G401.6 (cell line): ENCODE data around the gene LOXL1.
A peak's percentile ranks its signal among the peaks of the same experiment; 100 is the strongest.

Source experiments
- FAIRE-seq: peaks from 2 replicates; lab custom pipeline; 2012; peaks lifted over from hg19 to GRCh38; lab: Jason Lieb, UNC

LOXL1 gene

DNA sequence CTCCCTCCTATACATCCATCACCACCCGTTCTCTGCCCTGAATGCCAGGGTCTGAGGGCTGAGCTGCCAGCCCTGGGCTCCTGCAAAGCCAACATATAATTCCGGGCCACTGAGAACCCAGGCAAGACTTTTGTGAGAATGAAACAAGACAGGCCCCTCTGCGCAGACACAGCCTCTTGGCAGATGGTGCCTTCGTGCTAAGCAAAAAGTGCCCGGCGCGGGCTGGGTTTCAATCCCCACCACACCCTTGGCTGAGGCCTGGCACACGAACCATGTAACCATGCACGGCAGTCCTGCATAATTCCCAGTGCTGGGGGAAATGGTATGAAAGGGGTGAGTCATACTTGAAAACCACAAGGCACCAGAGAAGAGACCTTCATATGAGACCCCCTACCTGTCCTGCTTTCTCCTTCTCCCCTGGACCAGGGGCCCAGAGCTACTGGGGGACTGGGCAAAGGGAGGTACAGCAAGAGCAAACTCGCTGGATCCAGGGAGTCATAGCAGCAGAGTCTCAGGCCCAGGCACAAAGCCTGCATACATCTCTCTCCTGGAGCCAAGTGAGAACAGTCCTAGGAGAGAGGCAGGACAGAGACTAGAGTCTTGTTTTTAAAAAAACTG, 26.1 kb upstream of the LOXL1 start:
- no peak for FAIRE-seq

DNA sequence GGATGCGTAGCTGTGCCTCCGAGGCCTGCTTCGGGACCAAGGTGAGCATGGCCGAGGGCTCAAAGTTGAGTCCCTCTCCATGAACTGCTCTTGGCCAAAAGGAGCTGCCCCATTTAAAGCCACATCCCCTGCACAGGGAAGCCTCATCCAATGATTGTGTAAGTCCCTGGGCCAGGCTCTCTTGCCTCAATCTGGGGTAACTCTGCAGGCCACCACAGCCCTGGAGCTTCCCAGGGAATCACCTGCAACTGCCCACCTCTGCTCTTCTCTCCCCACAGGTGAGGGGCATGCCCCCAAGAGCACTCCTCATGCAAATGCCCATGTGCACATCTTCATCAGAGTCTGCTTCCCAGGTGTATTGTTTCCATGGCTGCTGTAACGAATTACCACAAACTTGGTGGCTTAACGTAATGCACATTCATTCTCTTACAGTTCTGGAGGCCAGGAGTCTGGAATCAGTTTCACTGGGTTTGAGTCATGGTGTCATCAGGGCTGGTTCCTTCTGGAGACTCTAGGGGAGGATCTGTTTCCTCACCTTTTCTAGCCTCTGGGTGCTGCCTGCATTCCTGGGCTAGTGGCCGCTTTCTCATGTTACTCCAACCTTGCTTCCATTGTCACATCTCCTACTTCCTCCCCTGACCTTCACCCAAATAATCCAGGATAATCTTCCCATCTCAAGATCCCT, 25.0 kb upstream of the LOXL1 start:
- no peak for FAIRE-seq

DNA sequence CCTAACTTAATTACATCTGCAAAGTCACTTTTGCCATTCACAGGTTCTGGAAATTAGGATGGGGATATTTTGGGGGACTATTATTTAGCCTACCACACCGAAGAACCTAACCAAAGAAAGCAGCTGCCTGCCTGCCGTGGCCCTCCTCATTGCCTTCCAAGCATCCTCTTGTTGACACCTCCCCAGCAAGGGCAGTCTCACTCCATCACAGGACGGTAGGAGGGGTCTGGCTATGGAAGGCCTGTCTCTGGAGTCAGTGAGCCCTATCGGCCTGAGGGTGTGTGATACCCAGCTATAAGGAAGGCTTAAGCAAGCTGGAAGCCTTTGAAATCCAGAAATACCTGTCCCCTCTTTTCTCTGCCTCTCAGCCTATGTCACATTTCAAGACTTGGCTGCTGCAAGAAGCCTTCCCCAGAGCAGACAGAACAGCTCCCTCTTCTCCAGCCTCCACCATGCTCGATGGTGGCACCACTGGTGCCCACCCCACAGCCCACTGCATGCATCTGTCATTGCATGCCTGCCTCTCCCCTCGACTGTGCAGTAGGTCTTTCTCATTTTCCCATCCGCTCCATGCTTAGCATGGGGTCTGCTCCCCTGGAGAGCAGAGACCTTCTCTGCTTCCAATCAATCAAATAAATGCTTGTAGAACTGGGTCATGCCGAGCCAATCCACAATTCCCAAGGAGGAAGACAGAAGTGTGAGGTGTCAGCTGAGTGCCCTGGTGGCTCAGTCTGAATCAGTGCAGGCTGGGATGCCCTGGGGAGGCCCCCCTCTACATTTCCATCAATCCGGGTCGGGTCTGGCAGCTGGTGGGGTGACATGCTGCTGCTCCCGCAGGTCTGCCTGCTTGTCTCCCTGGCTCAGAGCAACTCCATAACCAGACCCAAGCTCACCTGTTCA, 23.9 kb upstream of the LOXL1 start:
- no peak for FAIRE-seq

DNA sequence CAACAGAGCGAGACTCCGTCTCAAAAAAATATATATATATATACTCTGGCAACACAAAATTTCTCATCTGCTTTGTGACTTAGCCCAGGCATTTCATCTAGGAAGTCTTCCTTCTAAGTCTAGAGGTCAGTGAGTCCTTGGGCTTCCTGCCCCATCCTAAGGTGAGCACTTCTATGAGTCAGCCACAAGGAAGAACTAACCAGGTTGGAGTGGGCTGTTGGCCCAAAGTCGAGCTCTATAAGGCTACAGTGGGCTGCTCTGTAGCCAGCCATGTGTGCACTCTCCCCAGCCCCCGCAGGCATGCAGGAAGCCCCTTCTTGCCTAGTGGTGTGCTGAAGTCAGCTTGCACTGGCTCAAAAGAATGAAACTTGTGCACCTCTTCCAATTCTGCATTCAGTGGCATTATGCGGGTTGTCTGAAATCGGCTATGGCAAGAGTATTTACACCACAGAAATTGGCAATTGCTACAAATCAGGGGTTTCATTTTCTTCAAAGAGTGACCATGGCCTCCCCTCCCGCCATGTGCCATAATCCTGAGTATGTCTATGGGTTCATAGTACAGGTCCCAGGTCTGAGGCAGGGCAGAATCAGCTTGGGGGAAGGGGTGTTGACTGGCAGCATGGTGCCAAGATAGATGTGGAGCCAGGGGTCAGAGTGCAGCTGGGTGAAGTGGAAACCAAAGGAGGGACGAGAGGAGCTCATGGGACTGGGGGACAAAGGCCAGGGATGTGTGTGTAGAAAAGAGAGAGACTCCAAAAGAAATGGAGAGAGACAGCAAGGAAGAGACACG, 22.0 kb upstream of the LOXL1 start:
- no peak for FAIRE-seq

DNA sequence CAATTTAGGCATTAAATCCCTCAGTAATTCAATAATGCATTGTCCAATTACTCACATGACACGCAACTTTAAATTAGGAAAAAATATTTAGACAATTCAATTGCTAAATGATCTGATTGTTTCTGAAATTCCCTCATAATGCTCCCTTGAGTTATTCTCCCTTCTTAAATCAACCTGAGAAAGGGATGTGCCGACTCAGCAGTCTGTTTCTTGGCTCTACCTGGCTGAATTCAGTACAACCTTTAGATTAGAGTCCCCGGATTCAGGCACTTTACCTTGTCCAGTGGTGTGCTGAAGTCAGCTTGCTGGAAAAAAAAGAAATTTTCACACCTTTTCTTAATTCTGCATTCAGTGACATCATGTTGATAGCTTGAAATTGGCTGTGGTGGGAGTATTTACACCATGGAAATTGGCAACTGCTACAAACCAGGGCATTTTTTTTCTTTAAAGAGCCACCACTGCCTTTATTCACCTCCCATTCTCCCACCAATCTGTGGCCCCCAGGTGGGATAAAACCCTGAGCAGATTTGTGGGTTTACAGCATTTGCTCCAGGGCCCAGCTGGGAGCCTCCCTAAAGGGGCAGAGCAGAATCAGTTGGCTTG, 20.9 kb upstream of the LOXL1 start:
- no peak for FAIRE-seq

DNA sequence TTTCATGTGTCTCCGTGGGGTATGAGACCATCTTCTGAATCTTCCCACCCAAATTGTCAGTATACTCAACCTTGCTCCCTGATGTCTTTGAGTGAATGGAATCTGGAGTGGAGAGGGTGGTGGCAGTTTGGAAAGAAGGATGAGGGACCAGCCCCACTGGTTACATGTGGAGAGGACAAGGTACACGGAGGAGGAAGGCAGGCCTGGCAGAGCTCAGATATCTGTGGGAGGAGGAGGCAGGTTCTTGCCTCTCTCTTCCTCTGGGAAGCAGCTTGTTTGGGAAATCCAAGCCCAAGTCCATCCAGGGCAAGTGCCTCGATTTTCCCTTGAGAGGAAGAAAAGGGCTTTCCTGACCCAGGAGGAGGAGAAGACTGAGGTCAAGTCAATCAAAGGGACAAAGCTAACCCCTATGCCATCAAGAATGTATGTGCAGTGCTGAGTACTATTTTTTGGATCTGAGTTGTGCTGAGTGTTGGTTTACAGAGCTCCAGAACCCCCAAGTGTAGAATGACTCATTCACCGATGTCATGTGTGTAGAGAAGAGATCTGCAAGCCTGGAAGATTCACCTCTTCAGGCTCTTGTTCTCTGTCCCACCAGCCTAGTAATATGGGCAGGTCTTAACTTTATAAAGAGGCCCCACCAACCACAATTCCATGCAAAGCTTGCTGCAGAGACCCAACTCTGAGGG, 19.8 kb upstream of the LOXL1 start:
- FAIRE-seq: no peak

DNA sequence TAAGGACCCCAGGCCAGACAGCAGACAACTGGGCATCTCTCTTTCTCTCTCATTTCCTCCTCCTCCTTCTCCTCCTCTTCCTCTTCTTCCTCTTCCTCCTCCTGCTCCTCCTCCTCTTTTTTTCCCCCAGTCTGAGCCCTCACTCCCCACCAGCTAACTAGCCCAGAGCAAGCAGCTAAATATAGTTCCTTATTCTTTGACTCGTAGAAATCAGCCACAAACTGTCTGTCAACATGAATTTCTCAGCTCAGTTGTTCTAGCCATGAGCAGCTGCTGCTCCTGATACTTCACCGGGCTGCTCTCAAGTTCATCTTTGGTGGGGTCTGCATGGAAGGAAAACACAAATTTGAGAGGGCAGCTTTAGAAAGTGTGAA, 19.2 kb upstream of the LOXL1 start:
- FAIRE-seq: no peak

DNA sequence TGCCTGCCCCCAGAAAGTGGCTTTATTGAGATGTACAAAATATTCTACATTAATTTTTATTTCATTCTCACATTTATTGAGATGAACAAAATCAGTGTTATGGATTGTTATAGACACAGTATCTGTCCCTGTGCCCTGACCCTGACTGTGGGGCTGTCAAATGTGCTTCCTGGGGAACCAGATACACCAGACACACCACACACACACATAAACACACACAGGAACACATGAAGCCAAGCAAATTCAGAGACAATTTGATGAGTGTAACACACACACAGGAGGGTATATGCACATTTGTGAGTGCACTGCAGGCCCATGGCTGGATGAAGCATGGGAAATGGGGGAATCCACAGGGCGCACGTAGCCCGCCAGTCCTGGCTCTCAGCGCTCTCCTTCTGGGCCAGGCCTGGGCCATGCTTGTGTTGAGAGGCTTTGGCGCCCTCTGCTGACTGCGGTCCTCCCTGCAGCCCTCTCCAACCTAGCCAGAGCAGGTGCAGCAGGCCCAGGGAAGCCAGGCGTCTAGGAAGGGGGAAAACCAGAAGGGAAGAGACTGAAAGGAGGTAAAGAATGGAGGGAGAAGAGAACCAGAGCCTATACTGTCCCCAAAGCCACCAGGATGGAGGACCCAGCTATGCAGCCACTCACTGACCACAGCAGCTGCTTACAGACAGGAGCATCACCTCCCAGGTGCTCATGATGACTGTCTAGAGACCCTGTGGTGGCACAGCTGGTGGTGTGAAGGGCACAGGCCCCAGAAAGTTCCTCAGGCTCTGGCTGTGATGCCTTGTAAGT, 18.0 kb upstream of the LOXL1 start:
- no peak for FAIRE-seq

DNA sequence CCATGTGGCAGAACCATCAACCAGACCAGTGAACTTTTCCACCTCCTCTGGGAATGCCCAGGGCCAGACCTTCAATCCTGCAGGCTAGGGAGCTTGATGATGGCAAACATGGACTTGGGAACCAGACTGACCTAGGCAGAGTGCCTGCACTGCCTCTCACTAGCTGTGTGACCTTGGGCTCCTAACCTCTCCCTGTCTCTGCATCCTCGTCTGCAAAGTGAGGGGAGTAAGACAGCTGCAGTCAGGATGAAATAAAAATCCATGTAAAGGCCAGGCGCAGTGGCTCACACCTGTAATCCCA, 17.5 kb upstream of the LOXL1 start:
- no peak for FAIRE-seq

DNA sequence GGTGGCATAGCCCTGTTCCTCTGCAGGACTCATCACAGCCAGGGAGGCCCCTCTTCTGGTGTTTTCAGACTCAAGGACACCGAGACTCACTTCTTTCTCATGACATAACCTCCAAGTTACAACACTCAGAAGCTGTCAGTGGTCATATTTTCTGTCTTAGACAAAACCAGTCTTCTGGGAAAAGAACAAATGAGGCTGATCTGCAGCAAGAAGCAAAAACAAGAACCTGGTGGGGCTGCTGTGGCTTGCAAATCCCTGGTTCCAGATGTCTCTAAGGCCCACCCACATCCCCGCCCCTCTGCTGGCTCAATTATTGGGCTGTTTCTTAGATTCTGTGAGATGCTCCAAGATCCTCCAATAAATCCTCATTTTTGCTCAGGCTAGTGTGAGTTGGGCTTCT, 16.6 kb upstream of the LOXL1 start:
- no peak for FAIRE-seq

DNA sequence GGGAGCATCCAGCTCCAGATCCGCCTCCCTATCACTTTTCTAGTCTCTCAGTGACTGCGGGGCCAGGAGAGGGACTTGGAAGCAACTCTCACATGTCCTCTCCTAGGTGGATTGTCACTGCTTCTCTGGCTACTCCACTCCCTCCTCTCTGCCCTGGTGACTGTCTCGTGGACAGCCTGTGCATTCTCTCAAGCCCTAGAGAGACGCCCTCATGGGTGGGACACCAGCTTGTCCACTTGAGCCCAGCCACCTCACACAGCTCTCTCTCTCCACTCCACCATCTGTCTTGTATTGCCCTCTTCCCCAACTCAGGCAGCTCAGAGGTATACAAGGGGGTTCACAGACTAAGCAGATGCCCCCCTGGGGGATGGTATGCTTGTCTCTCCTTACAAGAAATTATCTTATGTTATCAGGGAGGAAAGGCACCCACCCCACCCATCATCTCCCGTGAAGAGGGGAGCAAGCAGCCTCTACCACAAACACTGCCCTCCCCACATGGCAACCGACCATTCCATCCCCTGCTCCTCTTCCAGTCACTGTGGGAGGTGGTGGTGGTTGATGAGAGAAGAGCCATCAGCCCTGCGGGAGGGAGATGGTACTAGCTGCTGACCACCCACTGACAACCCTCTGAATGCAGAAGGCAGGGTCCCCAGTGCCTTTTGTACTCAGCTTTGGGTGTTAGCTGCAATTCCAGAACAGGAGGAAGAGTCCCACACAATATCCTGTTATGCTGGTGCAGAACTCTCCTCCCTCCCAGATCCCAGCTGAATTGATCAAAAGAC, 15.5 kb upstream of the LOXL1 start:
- FAIRE-seq: no peak

DNA sequence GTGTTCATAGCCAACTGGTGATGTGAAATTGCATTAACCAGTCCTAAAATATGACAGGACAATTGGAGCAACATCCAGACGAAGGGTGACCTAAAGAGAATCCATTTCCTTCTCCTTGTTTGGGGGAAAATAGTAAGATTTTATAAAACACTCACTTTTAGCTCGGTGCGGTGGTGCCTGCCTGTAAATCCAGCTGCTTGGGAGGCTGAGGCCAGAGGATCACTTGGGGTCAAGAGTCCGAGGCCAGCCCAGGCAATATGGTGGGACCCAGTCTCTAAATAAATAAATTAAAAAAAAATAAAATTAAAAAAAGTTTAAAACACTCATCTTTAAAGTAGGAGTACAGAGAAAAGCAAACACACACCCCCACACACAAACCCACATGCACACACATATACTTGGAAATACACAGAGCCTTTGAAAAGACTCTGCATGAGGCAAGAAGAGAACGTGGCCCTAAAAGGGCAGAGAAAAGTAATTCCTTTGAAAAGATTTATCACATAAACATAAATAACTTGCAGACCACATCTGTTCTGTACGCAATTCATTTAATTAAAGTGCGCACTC, 14.1 kb upstream of the LOXL1 start:
- no peak for FAIRE-seq

DNA sequence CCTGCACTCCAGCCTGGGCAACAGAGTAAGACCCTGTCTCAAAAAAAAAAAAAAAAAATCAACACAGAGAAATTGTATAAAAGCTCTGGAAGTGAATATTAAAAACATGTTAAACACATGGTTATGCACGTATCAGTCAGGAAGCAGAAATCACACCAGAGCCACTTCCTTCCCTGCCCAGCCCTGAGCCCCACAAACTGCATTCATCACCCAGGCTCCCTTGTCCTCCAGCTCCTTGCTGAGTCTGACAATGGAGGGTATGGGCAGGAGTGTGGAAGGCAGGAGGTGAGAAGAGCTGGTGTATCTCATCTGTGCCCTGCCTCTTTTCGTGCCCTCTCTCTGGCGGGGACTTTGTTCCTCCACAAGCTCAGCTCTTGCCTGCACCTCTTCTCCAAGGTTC, 12.1 kb upstream of the LOXL1 start:
- FAIRE-seq: no peak

DNA sequence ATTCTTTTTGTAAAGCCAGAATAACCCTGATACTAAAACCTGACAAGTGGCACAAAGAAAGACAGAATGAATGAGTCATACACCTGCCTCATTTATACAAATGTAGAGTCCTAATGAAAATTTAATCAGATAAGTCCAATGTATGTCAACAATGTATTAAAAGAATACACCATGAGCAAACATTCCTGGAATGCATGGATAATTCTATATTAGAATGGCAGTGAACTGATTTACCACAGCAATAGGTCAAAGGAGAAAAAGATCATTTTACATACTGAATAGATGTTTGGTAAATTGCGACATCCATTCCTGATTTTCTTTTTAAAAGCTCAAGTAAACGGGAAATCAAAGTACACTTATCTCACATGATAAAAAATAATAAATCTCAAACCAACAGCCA, 11.2 kb upstream of the LOXL1 start:
- no peak for FAIRE-seq

DNA sequence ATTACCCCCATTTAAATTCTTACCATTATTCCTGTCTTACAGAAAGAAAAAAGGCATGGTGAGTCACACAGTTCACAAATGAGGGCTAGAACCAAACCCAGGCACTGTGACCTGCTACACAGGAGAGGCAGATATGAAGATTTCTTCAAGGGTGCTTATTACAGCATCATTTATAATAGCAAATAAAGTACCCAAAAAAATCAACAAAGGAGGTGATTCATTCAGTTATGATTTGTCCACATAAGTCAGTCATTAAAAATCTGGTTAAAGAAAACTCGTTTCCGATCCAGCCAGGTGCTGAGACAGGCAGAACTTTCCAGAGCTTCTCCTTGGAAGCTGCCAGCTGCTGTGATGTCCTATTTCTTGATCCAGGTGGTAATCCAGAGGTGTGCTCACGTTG, 7.5 kb upstream of the LOXL1 start:
- FAIRE-seq: no peak

DNA sequence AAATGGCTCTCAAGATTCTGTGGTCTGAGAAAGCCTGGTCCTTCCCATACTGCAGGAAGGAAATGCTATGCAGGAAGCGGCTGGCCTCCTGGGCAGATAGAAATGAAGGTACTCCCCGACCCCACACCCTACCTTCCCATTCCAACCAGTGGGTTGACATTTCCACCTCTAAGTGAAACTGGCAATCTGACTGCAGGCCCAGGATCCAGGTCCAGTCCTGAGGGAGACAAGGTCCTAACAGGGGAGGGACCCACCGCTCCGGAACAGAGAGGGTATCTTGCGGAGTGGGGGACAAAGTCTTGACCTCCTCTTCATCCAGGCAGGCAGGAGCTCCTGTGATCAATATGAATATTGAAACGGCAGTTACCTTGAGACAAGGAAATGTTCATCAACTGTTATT, 6.6 kb upstream of the LOXL1 start:
- FAIRE-seq: no peak

DNA sequence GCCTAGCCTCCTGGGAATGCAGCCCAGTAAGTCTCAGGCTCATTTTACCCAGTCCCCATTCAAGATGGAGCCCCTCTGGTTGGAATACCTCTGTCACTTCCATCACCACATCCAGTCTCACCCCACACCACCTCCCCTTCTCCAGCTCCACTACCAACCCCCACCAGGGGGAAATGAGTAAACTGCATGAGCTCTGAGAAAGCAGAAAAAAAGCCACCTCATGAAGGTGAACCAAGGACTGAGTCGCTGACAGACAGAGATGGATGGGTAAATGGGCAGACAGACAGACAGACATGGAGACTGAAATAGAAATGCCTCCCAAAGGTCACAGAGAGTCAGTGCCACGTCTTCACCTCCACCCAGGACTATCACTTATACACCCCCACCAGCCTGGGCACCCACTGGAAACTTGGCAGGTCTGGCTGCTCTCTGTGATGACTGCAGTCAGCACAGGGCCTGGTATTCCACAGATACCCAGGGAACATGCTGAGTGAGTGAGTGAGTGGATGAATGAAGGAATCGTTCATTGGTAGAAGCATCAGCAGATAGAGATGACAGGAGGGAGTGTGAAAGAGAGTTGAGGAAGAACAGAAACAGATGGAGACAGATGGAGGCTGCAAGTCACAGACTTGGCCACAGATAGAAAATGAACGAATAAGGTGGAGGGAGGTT, 4.9 kb upstream of the LOXL1 start:
- no peak for FAIRE-seq

DNA sequence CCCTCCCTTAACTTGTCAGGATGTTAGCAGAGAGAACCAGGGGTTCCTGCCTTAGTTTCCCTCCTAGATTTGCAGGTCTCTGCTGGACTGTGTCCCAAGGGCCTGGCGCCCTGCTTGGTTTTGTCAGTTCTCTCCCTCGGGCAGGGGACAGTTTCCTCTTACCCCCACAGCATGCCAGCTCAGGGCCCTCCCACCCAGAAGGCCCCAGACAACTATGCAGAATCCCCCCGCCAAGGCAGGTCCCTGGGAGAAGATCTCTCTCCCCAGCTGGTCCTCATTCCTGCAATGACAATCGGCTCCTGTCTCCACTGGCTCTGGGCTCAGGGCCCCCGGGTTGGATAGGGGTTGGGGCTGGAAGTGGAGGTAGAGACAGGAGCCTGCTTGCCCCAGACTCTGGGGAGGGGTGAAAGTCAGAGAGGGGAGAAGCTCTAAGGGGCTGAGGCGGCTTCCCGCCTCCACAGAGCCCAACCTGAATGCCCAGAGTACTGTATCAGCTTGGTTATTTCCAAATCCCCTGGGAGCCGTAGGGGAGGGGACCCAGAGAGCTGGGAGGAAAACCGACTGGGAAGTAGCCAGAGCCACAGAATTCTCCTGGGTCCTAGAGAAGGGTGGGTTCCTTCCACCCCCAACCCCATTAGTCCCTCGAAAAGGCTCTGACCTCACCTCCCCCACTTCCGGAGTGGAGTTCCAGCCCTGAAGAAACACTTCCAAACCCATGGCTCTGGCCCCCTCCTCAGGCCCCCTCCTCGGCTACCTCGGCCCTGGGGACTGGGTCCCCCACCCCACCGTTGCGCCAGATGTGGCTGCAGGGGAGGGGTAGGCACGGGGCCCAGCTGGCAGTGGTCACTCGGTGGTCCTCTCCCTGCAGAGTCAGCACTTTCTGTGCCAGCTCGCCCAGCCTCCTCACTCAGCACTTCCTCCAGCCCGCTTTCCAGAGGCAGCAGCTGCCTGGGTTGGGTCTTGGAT, 3.8 kb upstream of the LOXL1 start:
- peak; percentile 30 for FAIRE-seq
